COR-L47 (cell line): ENCODE measurements around the gene SLC35B2.

Experiments
- DNase-seq: peaks from one replicate; lab custom pipeline; 2025; lab: John Stamatoyannopoulos, UW

SLC35B2 gene

DNA sequence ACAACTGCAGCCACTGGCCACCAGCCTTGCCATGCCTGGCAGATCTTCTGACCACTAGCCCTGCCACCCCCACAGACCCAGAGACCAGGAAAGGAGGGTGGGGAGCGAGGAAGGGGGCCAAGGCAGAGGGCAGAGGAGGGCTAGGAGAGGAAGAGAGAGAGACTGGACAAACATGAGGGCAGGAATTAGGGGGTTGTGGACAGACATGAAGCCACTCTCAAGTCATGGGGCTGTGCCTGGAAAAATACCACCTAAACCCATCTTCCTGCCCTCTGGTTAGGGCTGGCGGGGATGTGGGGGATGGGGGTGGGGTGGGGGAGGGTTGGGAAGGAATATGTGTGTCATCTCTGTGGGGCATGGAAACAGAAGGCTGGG is 35.4 kb downstream of the SLC35B2 start:
- DNase-seq = no peak

DNA sequence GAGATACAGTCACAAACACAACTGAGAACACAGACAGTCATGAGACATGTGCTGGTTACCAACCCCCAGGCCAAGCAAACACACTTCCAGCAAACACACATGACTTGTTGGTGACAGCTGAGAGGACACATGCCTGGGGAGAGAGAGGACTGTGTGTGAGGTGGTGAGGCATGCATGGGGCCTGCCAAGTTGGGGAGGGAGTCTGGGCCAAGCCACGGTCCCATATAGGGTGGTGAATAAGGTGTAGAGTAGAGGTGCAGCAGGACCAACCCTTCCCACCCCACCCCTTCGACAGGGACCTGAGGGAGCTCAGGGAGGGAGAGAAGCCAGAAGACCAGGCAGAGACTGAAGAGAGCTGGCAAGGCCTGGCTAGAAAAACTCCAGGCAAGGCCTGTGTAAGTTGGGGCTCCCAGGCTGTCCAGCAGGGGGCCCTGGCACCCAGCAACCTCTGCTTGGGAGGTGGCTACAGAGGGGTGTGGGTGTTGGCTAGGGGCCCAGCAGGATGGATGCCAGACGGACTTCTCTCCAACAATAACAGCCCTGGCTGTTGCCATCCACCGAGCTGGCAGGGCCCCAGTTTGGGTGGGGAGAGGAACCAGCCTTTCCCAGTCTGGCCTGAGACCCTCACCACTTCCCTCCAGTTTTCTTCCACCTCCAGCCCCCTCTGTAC is 35.9 kb downstream of the SLC35B2 start:
- DNase-seq = peak; percentile 90

DNA sequence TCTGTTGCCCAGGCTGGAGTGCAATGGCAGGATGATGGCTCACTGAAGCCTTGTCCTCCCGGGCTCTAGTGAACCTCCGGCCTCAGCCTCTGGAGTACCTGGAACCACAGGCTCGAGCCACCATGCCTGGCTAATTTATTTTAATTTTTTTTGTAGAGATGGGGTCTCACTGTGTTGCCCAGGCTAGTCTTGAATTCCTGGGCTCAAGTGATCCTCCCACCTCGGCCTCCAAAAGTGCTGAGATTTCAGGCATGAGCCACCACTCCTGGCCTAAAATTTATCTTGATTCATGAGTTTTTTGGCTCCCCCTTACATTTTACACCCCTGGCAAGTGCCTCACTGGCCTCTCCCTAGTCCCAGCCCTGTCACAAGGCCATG is 36.4 kb downstream of the SLC35B2 start:
- DNase-seq = no peak

DNA sequence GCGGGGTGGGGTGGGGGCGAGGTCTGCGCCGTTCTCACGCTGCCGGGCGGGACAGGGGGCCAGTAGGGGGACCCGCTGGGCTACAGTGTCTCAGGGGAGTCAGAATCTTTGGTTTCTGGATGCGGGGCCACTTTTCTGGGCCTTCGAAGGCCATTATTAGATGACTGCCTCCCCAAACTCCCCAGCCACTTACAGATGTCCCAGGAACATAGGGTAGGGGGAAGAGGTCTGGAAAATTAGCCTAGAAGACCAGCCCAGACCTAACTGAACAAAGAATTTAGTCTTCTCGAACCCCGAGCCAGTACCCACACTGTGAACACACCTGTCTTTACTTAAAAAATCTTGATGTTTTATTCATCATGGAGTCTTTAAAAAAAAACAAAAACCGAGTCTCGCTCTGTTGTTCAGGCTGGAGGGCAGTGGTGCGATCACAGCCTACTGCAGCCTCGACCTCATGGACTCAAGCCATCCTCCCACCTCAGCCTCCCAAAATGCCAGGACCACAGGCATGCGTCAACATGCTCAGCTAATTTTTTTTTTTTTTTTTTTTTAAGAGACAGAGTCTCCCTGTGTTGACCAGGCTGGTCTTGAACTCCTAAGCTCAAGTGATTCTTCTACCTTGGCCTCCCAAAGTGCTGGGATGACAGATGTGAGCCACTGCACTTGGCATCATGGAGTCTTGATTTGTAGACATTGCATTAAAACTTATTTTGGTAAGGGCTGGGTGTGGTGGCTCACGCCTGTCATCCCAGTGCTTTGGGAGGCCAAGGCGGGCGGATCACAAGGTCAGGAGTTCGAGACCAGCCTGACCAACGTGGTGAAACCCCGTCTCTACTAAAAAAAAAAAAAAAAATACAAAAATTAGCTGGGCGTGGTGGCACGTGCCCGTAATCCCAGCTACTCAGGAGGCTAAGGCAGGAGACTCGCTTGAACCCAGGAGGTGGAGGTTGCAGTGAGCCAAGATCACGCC is 37.2 kb downstream of the SLC35B2 start:
- DNase-seq = no peak

DNA sequence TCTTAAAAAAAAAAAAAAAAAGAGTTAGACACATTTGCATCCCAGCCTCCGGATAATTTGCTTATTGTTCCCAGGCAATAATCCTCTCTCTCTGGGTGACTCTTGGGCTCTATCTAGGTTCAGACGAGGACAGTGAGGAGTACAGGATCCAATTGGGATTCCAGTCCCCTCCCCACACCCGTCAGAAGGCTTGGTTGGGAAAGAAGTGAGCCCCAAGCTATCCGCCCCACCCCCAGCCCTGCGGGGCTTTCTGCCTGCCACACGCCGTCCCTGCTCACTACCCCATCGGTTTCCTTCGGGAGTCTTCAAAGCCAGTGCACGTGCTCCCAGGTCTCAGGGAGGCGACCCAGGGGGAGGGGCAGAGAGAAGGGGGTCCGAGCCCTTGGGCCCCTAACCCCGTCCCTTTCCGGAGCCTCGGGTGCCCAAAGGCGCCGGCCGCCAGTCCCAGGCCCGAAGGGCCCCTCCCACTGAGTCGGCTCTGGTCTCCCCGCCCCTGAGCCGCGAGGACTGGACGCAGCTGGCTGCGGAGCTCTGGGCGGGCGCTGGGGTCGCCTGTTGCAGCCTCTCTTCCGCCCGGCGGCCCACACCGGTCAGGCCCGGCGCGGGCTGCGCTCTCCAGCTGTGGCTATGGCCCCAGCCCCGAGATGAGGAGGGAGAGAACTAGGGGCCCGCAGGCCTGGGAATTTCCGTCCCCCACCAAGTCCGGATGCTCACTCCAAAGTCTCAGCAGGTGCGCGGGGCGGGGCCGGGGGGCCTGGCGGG is 38.1 kb downstream of the SLC35B2 start:
- DNase-seq = peak; percentile 33

DNA sequence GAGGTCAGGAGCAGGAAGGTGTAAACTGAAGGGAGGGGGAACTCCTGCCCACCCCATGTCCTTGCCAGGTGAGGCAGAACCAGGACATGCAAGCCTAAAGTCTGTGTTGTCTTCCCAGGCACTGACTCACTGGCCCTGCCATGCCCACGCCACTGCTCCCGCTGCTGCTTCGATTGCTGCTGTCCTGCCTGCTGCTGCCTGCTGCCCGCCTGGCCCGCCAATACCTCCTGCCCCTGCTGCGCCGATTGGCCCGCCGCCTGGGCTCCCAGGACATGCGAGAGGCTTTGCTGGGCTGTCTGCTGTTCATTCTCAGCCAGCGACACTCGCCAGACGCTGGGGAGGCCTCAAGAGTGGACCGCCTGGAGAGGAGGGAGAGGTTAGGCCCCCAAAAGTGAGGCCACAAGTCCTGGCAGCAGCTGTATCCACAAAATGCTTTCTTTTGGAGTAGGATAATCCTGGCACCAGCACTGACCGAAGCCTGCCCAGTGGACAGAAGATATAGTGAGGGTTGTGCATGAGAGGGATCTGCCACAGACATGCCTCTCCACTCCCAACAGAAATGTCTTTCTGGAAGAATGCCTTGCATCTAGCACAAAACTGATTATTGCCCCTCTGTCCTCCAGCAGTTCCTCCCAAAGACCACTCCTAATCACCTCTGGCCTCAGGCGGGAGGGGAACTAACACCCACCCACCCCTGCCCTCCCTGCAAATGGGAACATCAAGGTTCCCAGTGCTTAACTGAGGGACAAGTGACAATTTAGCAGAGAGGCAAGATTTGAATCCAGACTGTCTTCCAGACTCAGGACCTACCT is 39.8 kb downstream of the SLC35B2 start:
- DNase-seq = no peak

DNA sequence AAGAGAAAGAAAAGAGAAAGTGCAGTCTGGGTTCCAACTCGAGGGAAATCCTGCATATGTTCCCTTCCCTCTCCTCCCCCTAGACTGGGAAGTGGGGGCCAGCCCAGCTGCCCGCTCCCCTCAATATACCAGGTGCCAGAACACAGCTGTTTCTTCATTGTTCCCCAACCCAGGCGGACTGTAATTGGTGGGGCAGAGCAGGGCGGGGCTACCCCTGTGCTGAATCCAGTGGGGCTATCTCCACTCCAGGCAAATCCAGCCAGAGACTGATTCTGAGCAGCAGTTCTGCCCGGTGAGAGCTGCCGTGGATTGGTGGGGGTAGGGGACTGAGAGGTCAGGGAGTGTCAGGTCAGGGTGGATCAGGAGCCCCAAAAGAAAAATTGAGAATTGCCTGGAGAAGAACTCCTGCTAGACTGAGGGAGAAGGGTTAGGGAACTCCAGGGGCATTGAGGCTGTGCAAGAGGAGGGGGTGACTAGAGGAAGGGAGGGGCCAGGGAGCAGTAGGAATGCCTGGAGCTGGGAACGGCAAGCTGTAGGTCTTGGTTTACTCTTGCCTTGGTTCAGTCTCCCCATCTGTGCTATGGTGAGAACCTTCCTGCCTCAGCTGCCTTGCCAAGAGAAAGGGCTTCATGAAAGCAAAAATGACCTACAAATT is 40.5 kb downstream of the SLC35B2 start, which contains the start of gene MYMX:
TSS of gene MYMX (plus strand) at position 250 of the 655 bp plus-strand sequence. CDS start 546 bp downstream, outside the sequence.
- DNase-seq = peak; percentile 9

DNA sequence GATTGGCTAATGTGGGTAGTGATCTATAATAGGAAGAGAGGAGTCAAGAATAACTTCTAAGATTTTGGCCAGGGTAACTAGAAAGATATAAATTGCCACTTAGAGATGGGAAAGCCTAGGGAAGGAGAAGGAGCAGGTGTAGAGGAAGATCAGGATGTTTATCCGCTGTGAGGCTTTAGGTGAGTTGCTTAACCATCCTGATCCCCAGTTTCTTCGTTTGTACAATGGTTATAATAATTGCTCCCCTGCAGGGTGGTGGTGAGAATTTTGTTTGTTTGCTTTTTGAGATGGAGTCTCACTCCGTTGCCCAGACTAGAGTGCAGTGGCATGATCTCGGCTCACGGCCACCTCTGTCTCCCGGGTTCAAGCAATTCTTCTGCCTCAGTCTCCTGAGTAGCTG is 43.0 kb downstream of the SLC35B2 start:
- DNase-seq = no peak

DNA sequence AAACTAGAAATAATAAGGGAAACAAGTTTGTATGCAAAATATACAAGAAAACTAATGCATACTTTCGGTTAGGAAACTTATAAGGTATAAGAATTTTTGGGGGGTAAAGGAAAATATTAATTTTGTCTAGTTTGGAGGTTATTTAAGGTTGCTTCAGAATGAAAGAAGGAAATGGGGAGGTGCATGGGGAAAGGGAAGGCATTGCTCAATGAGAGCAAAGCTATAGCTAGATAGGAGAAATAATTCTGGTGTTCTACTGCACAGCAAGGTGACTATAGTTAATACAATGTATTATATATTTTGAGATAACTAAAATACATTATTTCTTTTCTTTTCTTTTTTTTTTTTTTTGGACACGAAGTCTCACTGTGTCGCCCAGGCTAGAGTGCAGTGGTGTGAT is 46.0 kb downstream of the SLC35B2 start:
- no peak for DNase-seq

DNA sequence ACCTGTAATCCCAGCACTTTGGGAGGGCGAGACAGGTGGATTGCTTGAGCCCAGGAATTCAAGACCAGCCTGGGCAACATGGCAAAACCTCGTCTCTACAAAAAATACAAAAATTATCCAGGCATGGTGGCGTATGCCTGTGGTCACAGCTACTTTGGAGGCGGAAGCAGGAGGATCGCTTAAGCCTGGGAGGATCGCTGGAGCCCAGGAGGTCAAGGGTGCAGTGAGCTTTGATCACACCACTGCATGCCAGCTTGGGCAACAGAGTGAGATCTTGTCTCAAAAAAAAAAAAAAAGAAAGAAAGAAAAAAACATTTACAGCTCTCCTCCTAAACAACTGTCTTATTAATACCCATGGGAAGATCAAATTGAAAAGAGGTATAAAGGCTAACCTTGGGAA is 49.4 kb downstream of the SLC35B2 start:
- no peak for DNase-seq
